Measurements from ENCODE around the gene CCDC159.
"Not testable (repeated sequence)": the region's sequence is repeated elsewhere in the genome, so short reads cannot be mapped to it uniquely, and the experiment has no call there.

The CCDC159 gene

GRCh38 chr19:11365557-11366117, 19.3 kb downstream of the CCDC159 start:
- DNase-seq (ENCODE audit: low read depth) = no peak

GRCh38 chr19:11367528-11367927, 21.2 kb downstream of the CCDC159 start:
- no peak for DNase-seq (ENCODE audit: low read depth)

GRCh38 chr19:11370744-11371143, 24.4 kb downstream of the CCDC159 start:
- DNase-seq (ENCODE audit: low read depth) = no peak

- peak; percentile 28 for DNase-seq (ENCODE audit: low read depth)
These were observed 27.0 kb downstream of the CCDC159 start for GRCh38 chr19:11373166-11373884.

GRCh38 chr19:11373885-11374432, 27.6 kb downstream of the CCDC159 start:
- no peak for DNase-seq (ENCODE audit: low read depth)

- peak; percentile 100 for DNase-seq (ENCODE audit: low read depth)
These were observed 28.3 kb downstream of the CCDC159 start, which contains the start of gene SWSAP1 for GRCh38 chr19:11374433-11375142. Gene SWSAP1, plus strand, starts transcription at chr19:11374666. Its CDS starts 15 bp downstream, at chr19:11374681.

- no peak for DNase-seq (ENCODE audit: low read depth)
These were observed 29.0 kb downstream of the CCDC159 start for GRCh38 chr19:11375143-11375948.

GRCh38 chr19:11377237-11377636, 30.9 kb downstream of the CCDC159 start:
- peak; percentile 88 for DNase-seq (ENCODE audit: low read depth)

GRCh38 chr19:11377756-11378155, 31.4 kb downstream of the CCDC159 start:
- DNase-seq (ENCODE audit: low read depth) = peak; percentile 75

- DNase-seq (ENCODE audit: low read depth) = peak; percentile 91
These were observed 32.2 kb downstream of the CCDC159 start for GRCh38 chr19:11378319-11379189.

- not testable (repeated sequence) for DNase-seq (ENCODE audit: low read depth)
These were observed 33.0 kb downstream of the CCDC159 start for GRCh38 chr19:11379269-11379845.

- DNase-seq (ENCODE audit: low read depth) = no peak
These were observed 33.6 kb downstream of the CCDC159 start for GRCh38 chr19:11379857-11380350.

- peak; percentile 99 for DNase-seq (ENCODE audit: low read depth)
These were observed 34.6 kb downstream of the CCDC159 start for GRCh38 chr19:11380653-11381537.

GRCh38 chr19:11382898-11383705, 36.8 kb downstream of the CCDC159 start:
- DNase-seq (ENCODE audit: low read depth) = peak; percentile 45

- DNase-seq (ENCODE audit: low read depth) = no peak
These were observed 37.4 kb downstream of the CCDC159 start for GRCh38 chr19:11383706-11384048.

- DNase-seq (ENCODE audit: low read depth) = no peak
These were observed 38.4 kb downstream of the CCDC159 start for GRCh38 chr19:11384778-11385129.

GRCh38 chr19:11387162-11388034, 41.1 kb downstream of the CCDC159 start:
- no peak for DNase-seq (ENCODE audit: low read depth)

- DNase-seq (ENCODE audit: low read depth) = no peak
These were observed 44.0 kb downstream of the CCDC159 start for GRCh38 chr19:11390359-11390758.

All from ELR (cell line).